Endothelial cell of umbilical vein (primary cell): ENCODE measurements around the gene PSMB4.

ENCODE experiments used
- CTCF ChIP-seq, 2 donors: IDR thresholded peaks; 1 replicate in 1 of 2; 2 replicates in 1 of 2; pipeline ENCODE4 v1.5.1; 2011; ENCODE audit warnings: low read length in 2 of 2, mild to moderate bottlenecking in 2 of 2, moderate library complexity in 2 of 2, control low read depth in 1 of 2, inconsistent platforms in 1 of 2, low read depth in 1 of 2; ENCODE audit not compliant: insufficient read depth in 1 of 2; ENCODE audit errors: extremely low read depth in 1 of 2
- EZH2 ChIP-seq: IDR thresholded peaks from 2 replicates; pipeline ENCODE4 v1.6.1; 2012; ENCODE audit warnings: borderline replicate concordance, low read depth, mild to moderate bottlenecking, moderate library complexity, low read length, inconsistent platforms; ENCODE audit not compliant: severe bottlenecking
- FOS ChIP-seq: IDR thresholded peaks from 2 replicates; pipeline ENCODE4 v1.6.1; 2011; ENCODE audit warnings: mild to moderate bottlenecking, low read length, moderate library complexity, borderline replicate concordance; ENCODE audit not compliant: insufficient read depth
- MAX ChIP-seq: IDR thresholded peaks from 2 replicates; pipeline ENCODE4 v1.6.1; 2011; ENCODE audit not compliant: insufficient read depth, insufficient read length
- MYC ChIP-seq: IDR thresholded peaks from one replicate; pipeline ENCODE4 v1.6.1; 2011; ENCODE audit warnings: mild to moderate bottlenecking, low read depth, low read length
- POLR2A ChIP-seq: IDR thresholded peaks from 2 replicates; pipeline ENCODE4 v1.6.1; 2012; ENCODE audit warnings: low read depth, mild to moderate bottlenecking, control low read depth, low read length
- POLR2AphosphoS5 ChIP-seq: IDR thresholded peaks from 2 replicates; pipeline ENCODE4 v1.6.1; 2012; ENCODE audit warnings: low read depth, mild to moderate bottlenecking, control low read depth, low read length, moderate library complexity; ENCODE audit not compliant: insufficient read depth

- no peak for TF ChIP-seq CTCF (IDR thresholded peaks at IDR 0.05; ENCODE audit: extremely low read depth in 1 of 2, insufficient read depth in 1 of 2, low read depth in 1 of 2, low read length in 2 of 2)
- TF ChIP-seq EZH2, result no peak
- no peak for TF ChIP-seq POLR2A
- TF ChIP-seq POLR2AphosphoS5, result no peak
- TF ChIP-seq MAX, result no peak
- no peak for TF ChIP-seq MYC
- TF ChIP-seq FOS, result no peak
Observed at GRCh38 chr1:151361883-151362282, 37.5 kb upstream of the PSMB4 start.
